Skeletal muscle satellite cell (primary cell): Measurements from ENCODE around the gene GOLPH3L.
A peak's percentile ranks its signal among the peaks of the same experiment; 100 is the strongest.
"Not testable (repeated sequence)": the region's sequence is repeated elsewhere in the genome, so short reads cannot be mapped to it uniquely, and the experiment has no call there.

ENCODE experiments used
- H3K27me3 ChIP-seq: 2 replicates; pipeline ENCODE4 v1.7.0; 2013; ENCODE audit warnings: low read length; ENCODE audit not compliant: control insufficient read depth, insufficient read depth
- H3K36me3 ChIP-seq: 2 replicates; pipeline ENCODE4 v1.7.0; 2013; ENCODE audit warnings: mild to moderate bottlenecking, control low read depth, low read length; ENCODE audit not compliant: insufficient read depth
- H3K4me1 ChIP-seq: 2 replicates; pipeline ENCODE4 v1.7.0; 2013; ENCODE audit warnings: low read length; ENCODE audit not compliant: control insufficient read depth, insufficient read depth
- H3K4me2 ChIP-seq: 2 replicates; pipeline ENCODE4 v1.7.0; 2013; ENCODE audit warnings: mild to moderate bottlenecking, low read length
- H3K4me3 ChIP-seq: 2 replicates; pipeline ENCODE4 v1.7.0; 2013; ENCODE audit warnings: low read length
- H3K9ac ChIP-seq: 2 replicates; pipeline ENCODE4 v1.7.0; 2013; ENCODE audit warnings: mild to moderate bottlenecking, low read depth, low read length, moderate library complexity
- H3K9me3 ChIP-seq: replicated peaks from 2 replicates; pipeline ENCODE4 v1.7.0; 2013; ENCODE audit warnings: mild to moderate bottlenecking, control low read depth, low read length

Gene GOLPH3L

GRCh38 chr1:150610576-150610975 lies 86.4 kb downstream of the GOLPH3L start:
- Histone ChIP-seq H3K4me1 (peaks cover 45% of the 10 kb centered on the region), H3K9ac (peak overlapping the region; percentile 75), H3K4me2 (no peak overlapping the region), H3K9me3 (no peaks in the 10 kb centered on the region), H3K36me3 (no peaks in the 10 kb centered on the region), H3K27me3 (no peaks in the 10 kb centered on the region), H3K4me3 (no peak overlapping the region)

GRCh38 chr1:150609732-150610131 lies 87.2 kb downstream of the GOLPH3L start:
- Histone ChIP-seq H3K9me3 (no peaks in the 10 kb centered on the region), H3K4me2 (no peak overlapping the region), H3K36me3 (no peaks in the 10 kb centered on the region), H3K4me3 (no peak overlapping the region), H3K27me3 (no peaks in the 10 kb centered on the region), H3K4me1 (peaks cover 45% of the 10 kb centered on the region), H3K9ac (peak overlapping the region; percentile 37)

- H3K27me3 ChIP-seq: no peaks in the 10 kb centered on the region
- peaks cover 36% of the 10 kb centered on the region for H3K4me1 ChIP-seq
- H3K4me3 ChIP-seq: no peak overlapping the region
- no peak overlapping the region for H3K4me2 ChIP-seq
- H3K9ac ChIP-seq: no peak overlapping the region
- H3K9me3 ChIP-seq: no peaks in the 10 kb centered on the region
- H3K36me3 ChIP-seq: no peaks in the 10 kb centered on the region
Measured at GRCh38 chr1:150606463-150607142, 90.4 kb downstream of the GOLPH3L start.

- H3K4me3 ChIP-seq, H3K27me3 ChIP-seq, H3K36me3 ChIP-seq, H3K9me3 ChIP-seq, H3K4me2 ChIP-seq: not testable (repeated sequence)
- H3K4me1 ChIP-seq: peaks cover 27% of the 10 kb centered on the region
- peak overlapping the region; percentile 60 for H3K9ac ChIP-seq
Measured at GRCh38 chr1:150605451-150605731, 91.6 kb downstream of the GOLPH3L start.

- H3K9ac ChIP-seq: peak overlapping the region; percentile 79
Measured at GRCh38 chr1:150604226-150604588, 92.7 kb downstream of the GOLPH3L start.

GRCh38 chr1:150603711-150604110 lies 93.2 kb downstream of the GOLPH3L start:
- Histone ChIP-seq H3K4me3 (no peak overlapping the region), H3K4me2 (no peak overlapping the region), H3K36me3 (no peaks in the 10 kb centered on the region), H3K27me3 (no peaks in the 10 kb centered on the region), H3K4me1 (peaks cover 23% of the 10 kb centered on the region), H3K9ac (peak overlapping the region; percentile 79), H3K9me3 (no peaks in the 10 kb centered on the region)

More at GRCh38 chr1:150604226-150604588, 92.7 kb downstream of the GOLPH3L start:
- H3K4me2 ChIP-seq: peak overlapping the region; percentile 55
- H3K36me3 ChIP-seq: no peaks in the 10 kb centered on the region
- H3K4me3 ChIP-seq: peak overlapping the region; percentile 8
- peaks cover 23% of the 10 kb centered on the region for H3K4me1 ChIP-seq
- H3K27me3 ChIP-seq: no peaks in the 10 kb centered on the region
- H3K9me3 ChIP-seq: no peaks in the 10 kb centered on the region

- not testable (repeated sequence) for H3K4me2 ChIP-seq, H3K9me3 ChIP-seq, H3K9ac ChIP-seq, H3K27me3 ChIP-seq, H3K36me3 ChIP-seq, H3K4me3 ChIP-seq
- peaks cover 23% of the 10 kb centered on the region for H3K4me1 ChIP-seq
Measured at GRCh38 chr1:150602372-150602771, 94.6 kb downstream of the GOLPH3L start.

- no peaks in the 10 kb centered on the region for H3K36me3 ChIP-seq
- H3K9me3 ChIP-seq: no peaks in the 10 kb centered on the region
- H3K4me2 ChIP-seq: no peak overlapping the region
- no peak overlapping the region for H3K4me3 ChIP-seq
- no peak overlapping the region for H3K9ac ChIP-seq
- peaks cover 23% of the 10 kb centered on the region for H3K4me1 ChIP-seq
- H3K27me3 ChIP-seq: no peaks in the 10 kb centered on the region
Measured at GRCh38 chr1:150601540-150601939, 95.4 kb downstream of the GOLPH3L start.

- H3K9me3 ChIP-seq, H3K36me3 ChIP-seq, H3K9ac ChIP-seq, H3K4me2 ChIP-seq, H3K4me3 ChIP-seq, H3K27me3 ChIP-seq: not testable (repeated sequence)
- H3K4me1 ChIP-seq: peaks cover 10% of the 10 kb centered on the region
Measured at GRCh38 chr1:150598346-150598745, 98.6 kb downstream of the GOLPH3L start.

GRCh38 chr1:150596976-150597375 lies 100.0 kb downstream of the GOLPH3L start:
- H3K36me3 ChIP-seq: no peaks in the 10 kb centered on the region
- no peak overlapping the region for H3K4me2 ChIP-seq
- no peak overlapping the region for H3K4me3 ChIP-seq
- H3K9me3 ChIP-seq: no peaks in the 10 kb centered on the region
- H3K4me1 ChIP-seq: peaks cover 7% of the 10 kb centered on the region
- H3K9ac ChIP-seq: no peak overlapping the region
- H3K27me3 ChIP-seq: no peaks in the 10 kb centered on the region
